Activated T-cell treated with anti-CD3 and anti-CD28 coated beads, Interleukin-2, amount 50 U/mL, for 24 hours (primary cell): ENCODE measurements around the gene ALG3.

ENCODE experiments used
- DNase-seq: peaks from one replicate; pipeline ENCODE4 v3.0.0-alpha.2; 2020
- H3K27ac Mint-ChIP-seq: 2 replicates; pipeline ENCODE4 v1.8.0; 2020; ENCODE audit warnings: mild to moderate bottlenecking, mixed read lengths
- H3K27me3 Mint-ChIP-seq: 2 replicates; pipeline ENCODE4 v1.8.0; 2020; ENCODE audit warnings: mixed read lengths
- H3K36me3 Mint-ChIP-seq: 2 replicates; pipeline ENCODE4 v1.8.0; 2020; ENCODE audit warnings: low read depth, mixed read lengths
- H3K4me1 Mint-ChIP-seq: 2 replicates; pipeline ENCODE4 v1.8.0; 2020; ENCODE audit warnings: low read depth, mixed read lengths
- H3K4me3 Mint-ChIP-seq: 2 replicates; pipeline ENCODE4 v1.8.0; 2020; ENCODE audit warnings: mild to moderate bottlenecking, moderate library complexity, mixed read lengths
- H3K9me3 Mint-ChIP-seq: 2 replicates; pipeline ENCODE4 v1.8.0; 2020; ENCODE audit warnings: mixed read lengths

The ALG3 gene

DNA sequence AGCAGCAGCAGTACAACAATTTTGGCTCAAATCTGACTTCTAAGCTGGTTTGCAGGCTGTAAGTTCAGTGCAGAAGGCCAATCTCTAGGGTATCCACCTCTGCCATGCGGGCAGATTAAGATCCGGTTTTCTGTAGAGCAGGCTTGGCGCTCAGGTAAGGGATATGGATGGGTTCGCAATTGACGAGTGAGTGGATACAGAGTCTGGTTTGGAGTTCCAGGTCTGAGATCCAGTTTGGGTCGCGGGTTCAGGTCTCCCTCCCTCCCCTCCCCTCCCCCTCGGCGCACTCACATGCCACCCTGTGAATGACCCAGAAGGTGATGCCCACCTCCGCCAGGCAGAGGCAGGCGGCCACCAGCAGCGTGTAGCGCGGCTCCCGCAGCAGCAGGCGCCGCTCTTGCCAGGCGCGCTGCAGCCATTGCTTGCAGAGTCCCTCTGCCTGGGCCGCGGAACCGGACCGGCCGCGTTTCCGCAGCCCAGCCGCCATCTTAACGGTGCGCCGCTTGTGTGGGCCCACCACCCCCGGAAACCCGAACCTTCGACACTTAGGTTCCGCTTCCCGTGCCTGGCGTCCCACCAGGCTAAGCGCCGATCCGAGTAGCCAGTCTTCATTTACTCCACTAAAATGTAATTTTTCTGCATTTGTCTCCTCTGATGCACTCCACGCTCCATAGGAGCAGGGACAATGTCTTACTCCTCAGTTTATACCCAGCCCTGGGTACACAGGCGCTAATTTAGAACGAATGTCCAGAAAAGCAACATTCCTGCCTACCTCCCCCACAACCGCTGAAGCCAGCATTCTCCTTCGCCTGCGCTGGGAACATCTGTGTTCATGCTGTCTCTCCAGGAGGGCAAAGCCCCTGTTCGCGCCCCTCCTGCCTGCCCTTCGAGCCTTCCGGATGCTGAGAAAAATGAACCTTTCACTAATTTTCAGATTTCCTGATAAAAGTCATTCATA lies at the start of gene ALG3:
TSS of gene ALG3 (minus strand) at position 509 of the 958 bp plus-strand sequence. CDS start at position 487, 22 bp downstream.
- H3K36me3 Mint-ChIP-seq: peaks cover 52% of the 10 kb centered on the region
- peak; percentile 94 for DNase-seq
- H3K4me1 Mint-ChIP-seq: peaks cover 22% of the 10 kb centered on the region
- H3K27ac Mint-ChIP-seq: peak within 1 kb of the TSS; percentile 99
- peak within 1 kb of the TSS; percentile 85 for H3K4me3 Mint-ChIP-seq
- no peaks in the 10 kb centered on the region for H3K9me3 Mint-ChIP-seq
- no peaks in the 10 kb centered on the region for H3K27me3 Mint-ChIP-seq

DNA sequence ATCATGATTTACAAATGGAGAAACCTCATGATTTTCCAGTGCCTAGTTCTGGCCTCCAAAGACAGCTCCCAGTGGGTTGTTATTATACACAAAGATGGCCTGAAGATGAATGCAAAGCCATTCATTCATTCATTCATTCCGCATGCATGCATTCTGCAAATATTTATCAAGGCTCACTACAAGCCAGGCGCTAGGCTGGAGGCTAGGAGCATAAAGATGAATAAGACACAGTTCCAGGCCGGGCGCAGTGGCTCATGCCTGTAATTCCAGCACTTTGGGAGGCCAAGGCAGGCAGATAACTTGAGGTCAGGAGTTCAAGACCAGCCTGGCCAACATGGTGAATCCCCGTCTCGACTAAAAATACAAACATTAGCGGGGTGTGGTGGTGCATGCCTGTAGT lies 47.9 kb upstream of the ALG3 start:
- Mint-ChIP-seq H3K4me1 (peaks cover 26% of the 10 kb centered on the region), H3K36me3 (peaks cover 23% of the 10 kb centered on the region), H3K27ac (no peak overlapping the region), H3K27me3 (no peaks in the 10 kb centered on the region), H3K9me3 (no peaks in the 10 kb centered on the region), H3K4me3 (no peak overlapping the region)
- DNase-seq: no peak

DNA sequence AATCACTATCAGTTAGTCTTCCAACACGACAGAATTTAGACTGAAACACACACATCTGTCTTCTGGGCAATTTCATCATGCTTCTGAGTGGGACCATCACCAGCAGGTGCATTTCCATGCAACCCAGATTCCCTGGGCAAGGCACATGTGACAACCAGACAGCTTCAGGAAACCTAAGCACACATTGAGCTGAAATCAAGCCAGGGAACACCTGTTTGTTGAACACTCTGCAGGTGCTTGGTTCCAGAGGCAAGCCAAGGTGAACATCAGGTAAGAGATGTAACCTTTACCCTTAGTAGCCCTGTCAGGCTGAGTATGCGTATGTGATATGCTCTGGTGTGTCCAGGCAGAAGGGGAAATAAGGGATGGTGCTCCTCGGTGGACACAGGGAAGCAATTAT lies 47.0 kb upstream of the ALG3 start:
- Mint-ChIP-seq H3K9me3 (no peaks in the 10 kb centered on the region), H3K4me1 (peaks cover 20% of the 10 kb centered on the region), H3K27ac (no peak overlapping the region), H3K27me3 (no peaks in the 10 kb centered on the region), H3K36me3 (peaks cover 15% of the 10 kb centered on the region), H3K4me3 (no peak overlapping the region)
- DNase-seq: no peak

DNA sequence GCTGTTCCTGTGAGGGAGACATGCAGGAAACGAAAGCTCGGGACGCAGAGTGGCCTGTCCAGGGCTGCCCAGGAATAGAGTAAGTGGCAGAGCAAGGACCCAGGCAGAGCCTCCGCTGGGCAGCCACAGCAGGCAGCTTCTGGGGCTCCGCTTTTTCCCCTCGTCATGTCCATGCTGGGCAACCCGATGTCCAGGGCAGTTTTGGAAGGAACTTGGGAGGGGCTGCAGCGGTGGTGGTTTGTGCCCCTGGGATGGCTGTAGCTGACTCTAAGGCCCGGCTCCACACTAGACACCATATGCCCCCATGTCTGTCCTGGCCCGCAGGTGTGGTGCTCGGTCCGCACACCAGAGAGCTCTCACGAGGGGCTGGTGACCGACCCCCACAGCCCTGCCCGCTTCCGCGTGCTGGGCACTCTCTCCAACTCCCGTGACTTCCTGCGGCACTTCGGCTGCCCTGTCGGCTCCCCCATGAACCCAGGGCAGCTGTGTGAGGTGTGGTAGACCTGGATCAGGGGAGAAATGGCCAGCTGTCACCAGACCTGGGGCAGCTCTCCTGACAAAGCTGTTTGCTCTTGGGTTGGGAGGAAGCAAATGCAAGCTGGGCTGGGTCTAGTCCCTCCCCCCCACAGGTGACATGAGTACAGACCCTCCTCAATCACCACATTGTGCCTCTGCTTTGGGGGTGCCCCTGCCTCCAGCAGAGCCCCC lies 43.1 kb upstream of the ALG3 start:
- Mint-ChIP-seq H3K9me3 (no peaks in the 10 kb centered on the region), H3K27me3 (peaks cover 14% of the 10 kb centered on the region), H3K4me1 (peaks cover 2% of the 10 kb centered on the region), H3K4me3 (no peak overlapping the region), H3K27ac (no peak overlapping the region), H3K36me3 (no peaks in the 10 kb centered on the region)
- no peak for DNase-seq

DNA sequence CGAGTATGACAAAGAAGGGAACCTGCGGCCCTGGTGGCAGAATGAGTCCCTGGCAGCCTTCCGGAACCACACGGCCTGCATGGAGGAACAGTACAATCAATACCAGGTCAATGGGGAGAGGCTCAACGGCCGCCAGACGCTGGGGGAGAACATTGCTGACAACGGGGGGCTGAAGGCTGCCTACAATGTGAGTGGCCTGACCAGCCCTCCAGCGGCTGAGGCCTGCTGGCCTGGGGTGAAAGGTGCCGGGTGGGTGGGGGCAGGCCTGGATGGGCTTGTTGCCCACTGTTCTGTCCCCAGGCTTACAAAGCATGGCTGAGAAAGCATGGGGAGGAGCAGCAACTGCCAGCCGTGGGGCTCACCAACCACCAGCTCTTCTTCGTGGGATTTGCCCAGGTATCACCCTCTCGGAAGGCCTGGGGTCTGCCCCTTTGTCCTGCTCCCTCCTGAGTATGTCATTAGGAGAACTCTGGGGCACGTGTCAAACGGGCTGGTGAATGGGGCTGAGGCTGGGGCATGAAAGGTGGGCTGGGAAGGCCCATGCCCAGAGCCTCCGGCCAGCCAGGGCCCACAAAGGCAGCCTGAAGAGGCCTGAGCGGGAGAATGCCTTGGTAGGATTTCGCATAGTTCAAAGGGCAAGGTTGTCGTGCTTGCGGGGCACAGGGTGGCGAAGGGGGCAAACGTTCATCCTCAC lies 42.4 kb upstream of the ALG3 start:
- no peak for DNase-seq
- Mint-ChIP-seq H3K4me3 (no peak overlapping the region), H3K4me1 (peaks cover 2% of the 10 kb centered on the region), H3K27ac (no peak overlapping the region), H3K36me3 (no peaks in the 10 kb centered on the region), H3K9me3 (no peaks in the 10 kb centered on the region), H3K27me3 (peaks cover 15% of the 10 kb centered on the region)

DNA sequence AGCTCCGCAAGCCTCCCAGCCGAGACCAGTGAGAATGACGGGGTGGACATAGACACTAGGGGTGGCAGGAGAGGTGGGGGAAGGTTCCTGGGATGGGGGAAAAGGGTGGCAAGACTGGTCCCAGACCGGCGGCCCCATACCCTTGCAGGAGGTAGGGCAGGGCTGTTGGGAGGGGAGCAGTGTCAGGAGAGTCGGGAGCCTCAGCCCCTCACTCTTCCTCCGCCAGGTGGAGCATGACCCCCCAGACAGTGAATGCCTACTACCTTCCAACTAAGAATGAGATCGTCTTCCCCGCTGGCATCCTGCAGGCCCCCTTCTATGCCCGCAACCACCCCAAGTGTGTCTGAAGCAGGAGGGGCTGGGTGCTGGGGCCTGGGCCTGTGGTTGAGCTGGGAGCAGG lies 41.6 kb upstream of the ALG3 start:
- Mint-ChIP-seq H3K27me3 (peaks cover 19% of the 10 kb centered on the region), H3K4me3 (no peak overlapping the region), H3K27ac (no peak overlapping the region), H3K9me3 (no peaks in the 10 kb centered on the region), H3K36me3 (no peaks in the 10 kb centered on the region), H3K4me1 (peaks cover 2% of the 10 kb centered on the region)
- DNase-seq: no peak

DNA sequence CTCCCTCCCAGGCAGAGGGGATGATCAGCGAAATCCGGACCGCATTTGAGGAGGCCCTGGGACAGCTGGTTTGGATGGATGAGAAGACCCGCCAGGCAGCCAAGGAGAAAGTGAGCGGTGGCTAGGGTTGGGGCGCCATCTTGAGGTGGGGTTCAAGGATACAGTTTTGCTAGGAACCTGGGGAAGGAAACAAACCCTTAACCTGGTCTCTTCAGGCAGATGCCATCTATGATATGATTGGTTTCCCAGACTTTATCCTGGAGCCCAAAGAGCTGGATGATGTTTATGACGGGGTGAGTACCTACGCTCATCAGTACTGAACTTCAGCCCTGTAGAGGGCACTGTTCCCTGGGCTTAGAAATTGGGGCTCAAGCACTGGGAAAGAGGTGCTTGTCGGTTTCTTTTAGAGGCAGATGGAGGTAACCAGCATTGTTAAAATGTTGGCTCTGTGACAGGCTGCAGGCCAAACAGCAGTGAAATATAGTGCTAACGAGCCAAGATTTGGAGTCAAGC lies 40.7 kb upstream of the ALG3 start:
- no peaks in the 10 kb centered on the region for H3K9me3 Mint-ChIP-seq
- peaks cover 19% of the 10 kb centered on the region for H3K27me3 Mint-ChIP-seq
- H3K4me1 Mint-ChIP-seq: peaks cover 2% of the 10 kb centered on the region
- H3K4me3 Mint-ChIP-seq: no peak overlapping the region
- H3K36me3 Mint-ChIP-seq: no peaks in the 10 kb centered on the region
- DNase-seq: peak; percentile 81
- no peak overlapping the region for H3K27ac Mint-ChIP-seq

DNA sequence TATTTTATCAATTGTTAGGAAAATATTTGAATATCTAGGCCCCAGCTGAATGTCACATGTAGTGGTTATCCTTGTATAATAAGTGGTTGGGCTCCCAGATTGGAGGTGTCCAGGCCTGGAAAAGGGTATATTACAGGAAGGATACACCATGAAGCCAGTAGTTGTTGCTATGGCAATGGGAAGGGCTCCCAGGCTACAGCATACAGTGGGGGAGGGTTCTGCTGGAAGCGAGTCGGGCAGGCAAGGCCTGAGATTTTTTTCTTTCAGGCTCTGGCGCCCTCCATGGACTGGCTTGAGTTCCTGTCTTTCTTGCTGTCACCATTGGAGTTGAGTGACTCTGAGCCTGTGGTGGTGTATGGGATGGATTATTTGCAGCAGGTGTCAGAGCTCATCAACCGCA lies 35.9 kb upstream of the ALG3 start:
- Mint-ChIP-seq H3K4me3 (no peak overlapping the region), H3K36me3 (no peaks in the 10 kb centered on the region)
- no peak for DNase-seq

DNA sequence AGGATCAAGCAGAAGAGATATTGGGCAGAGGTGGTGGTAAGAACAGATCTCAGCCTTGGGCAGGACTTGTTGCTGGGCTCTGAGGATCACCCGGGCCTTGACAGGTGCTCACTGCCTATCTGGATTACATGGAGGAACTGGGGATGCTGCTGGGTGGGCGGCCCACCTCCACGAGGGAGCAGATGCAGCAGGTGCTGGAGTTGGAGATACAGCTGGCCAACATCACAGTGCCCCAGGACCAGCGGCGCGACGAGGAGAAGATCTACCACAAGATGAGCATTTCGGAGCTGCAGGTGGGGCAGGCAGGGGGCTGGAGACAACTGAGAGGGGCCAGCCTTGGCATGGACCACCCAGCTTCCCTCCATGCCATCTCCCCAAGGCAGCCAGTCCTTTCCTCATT lies 34.9 kb upstream of the ALG3 start:
- no peaks in the 10 kb centered on the region for H3K4me1 Mint-ChIP-seq
- no peak overlapping the region for H3K27ac Mint-ChIP-seq
- H3K9me3 Mint-ChIP-seq: no peaks in the 10 kb centered on the region
- no peak overlapping the region for H3K4me3 Mint-ChIP-seq
- peaks cover 13% of the 10 kb centered on the region for H3K27me3 Mint-ChIP-seq
- no peak for DNase-seq
- no peaks in the 10 kb centered on the region for H3K36me3 Mint-ChIP-seq

More for the DNA sequence above, 35.9 kb upstream of the ALG3 start:
- Mint-ChIP-seq H3K9me3 (no peaks in the 10 kb centered on the region), H3K27ac (no peak overlapping the region), H3K27me3 (peaks cover 19% of the 10 kb centered on the region), H3K4me1 (peaks cover 2% of the 10 kb centered on the region)

DNA sequence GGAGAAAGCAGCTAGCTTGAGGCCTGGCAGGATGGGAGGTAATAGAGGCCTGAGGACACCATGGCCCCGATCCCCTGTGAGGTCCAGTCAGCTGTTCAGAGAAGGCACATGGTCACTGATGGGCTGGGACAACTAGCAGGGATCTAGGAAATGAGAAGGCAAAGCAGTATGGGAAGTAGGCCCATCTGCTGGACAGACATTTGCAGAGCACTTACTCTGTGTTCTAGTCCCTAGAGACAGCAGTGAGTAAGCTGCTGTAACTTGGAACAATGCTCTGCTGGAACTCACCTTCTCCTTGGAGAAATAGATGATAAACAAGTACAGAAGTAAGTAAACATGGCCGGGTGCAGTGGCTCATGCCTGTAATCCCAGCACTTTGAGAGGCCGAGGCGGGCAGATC lies 34.2 kb upstream of the ALG3 start:
- Mint-ChIP-seq H3K9me3 (no peaks in the 10 kb centered on the region), H3K27me3 (peaks cover 15% of the 10 kb centered on the region), H3K27ac (no peak overlapping the region), H3K36me3 (no peaks in the 10 kb centered on the region), H3K4me3 (no peak overlapping the region), H3K4me1 (no peaks in the 10 kb centered on the region)
- no peak for DNase-seq

DNA sequence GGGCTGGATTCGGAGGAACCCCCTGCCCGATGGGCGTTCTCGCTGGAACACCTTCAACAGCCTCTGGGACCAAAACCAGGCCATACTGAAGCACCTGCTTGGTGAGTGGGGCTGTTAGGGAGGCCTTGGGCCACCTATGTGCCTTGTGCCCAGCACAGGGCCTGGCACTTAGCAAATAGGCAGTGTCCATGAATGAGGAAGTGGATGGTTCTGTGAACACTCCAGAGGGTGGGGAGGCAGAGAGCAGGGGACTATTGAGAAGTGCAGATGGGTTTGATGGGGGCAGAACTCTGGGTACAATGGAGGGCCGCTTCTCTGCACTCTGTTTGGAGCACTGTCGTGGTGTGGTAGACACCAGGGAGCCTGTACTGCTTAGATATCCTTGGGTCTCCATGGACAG lies 28.6 kb upstream of the ALG3 start:
- Mint-ChIP-seq H3K4me1 (peaks cover 6% of the 10 kb centered on the region), H3K4me3 (no peak overlapping the region), H3K27me3 (peaks cover 40% of the 10 kb centered on the region), H3K36me3 (no peaks in the 10 kb centered on the region), H3K27ac (no peak overlapping the region), H3K9me3 (no peaks in the 10 kb centered on the region)
- no peak for DNase-seq

DNA sequence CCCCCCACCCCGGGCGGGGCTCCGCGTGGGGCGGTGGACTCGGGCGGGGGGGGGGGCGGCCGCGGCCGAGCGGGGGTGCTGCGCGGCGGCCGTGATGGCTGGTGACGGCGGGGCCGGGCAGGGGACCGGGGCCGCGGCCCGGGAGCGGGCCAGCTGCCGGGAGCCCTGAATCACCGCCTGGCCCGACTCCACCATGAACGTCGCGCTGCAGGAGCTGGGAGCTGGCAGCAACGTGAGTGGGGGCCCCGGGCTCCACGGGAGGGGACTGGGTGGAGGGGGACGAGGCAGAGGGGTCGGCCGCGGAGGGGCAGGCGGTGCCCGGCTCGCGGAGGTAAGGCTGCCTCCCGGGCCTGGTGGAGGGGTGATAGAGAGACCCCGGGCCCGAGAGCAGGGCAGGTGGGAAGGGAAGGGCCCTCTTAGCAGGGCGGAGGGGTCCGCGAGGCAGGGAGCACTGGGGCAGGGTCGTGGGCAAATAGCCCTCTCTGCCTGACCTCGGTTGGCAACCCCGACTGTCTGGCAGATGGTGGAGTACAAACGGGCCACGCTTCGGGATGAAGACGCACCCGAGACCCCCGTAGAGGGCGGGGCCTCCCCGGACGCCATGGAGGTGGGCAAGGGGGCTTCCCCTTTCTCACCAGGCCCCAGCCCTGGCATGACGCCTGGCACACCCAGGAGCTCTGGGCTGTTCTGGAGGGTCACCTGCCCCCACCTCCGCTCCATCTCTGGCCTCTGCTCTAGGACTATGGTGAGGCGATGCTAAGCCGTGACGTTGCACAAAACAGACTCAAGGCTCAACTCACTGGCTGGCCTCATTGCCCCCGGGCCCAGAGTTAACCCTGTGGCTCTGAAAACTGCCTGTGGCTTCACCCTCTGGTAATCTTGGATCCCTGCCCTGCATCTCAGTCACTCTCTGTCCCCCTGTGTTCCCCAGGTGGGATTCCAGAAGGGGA lies 27.5 kb upstream of the ALG3 start, which contains the start of gene ECE2:
TSS of gene ECE2 (plus strand) at position 62 of the 950 bp plus-strand sequence. CDS start at position 194, 132 bp downstream.
- Mint-ChIP-seq H3K36me3 (no peaks in the 10 kb centered on the region), H3K9me3 (no peaks in the 10 kb centered on the region), H3K27me3 (peaks cover 48% of the 10 kb centered on the region), H3K27ac (no peak within 1 kb of the TSS), H3K4me1 (peaks cover 6% of the 10 kb centered on the region), H3K4me3 (no peak within 1 kb of the TSS)
- DNase-seq: no peak

DNA sequence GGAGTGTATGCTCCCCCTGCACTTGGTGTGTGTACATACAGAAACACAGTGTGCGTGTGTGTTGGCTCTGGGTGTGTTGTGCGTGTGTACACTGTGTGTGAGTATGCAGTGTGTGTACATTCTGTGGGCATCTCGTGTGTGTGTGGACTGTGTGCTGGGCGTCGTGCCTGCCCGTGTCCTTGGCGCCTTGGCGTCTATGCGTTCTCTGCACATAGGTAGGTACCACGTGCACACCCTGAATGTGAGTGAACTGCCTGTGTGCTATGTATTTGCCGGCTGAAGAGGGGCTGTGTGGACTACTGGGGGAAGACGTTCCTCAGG lies 26.6 kb upstream of the ALG3 start:
- no peak overlapping the region for H3K4me3 Mint-ChIP-seq
- no peaks in the 10 kb centered on the region for H3K9me3 Mint-ChIP-seq
- no peaks in the 10 kb centered on the region for H3K36me3 Mint-ChIP-seq
- peaks cover 54% of the 10 kb centered on the region for H3K27me3 Mint-ChIP-seq
- no peak overlapping the region for H3K27ac Mint-ChIP-seq
- peaks cover 6% of the 10 kb centered on the region for H3K4me1 Mint-ChIP-seq
- no peak for DNase-seq
